H1 (cell line): Measurements from ENCODE around the gene TTLL5. TPM values are rescaled to one million over a fixed set of nuclear protein-coding genes. Genes with fewer than 3 reads are reported as not detected.

Experiments
- ASH2L ChIP-seq: fragments of 200-600, 300-600 bp; sonication (generic); IDR thresholded peaks from one replicate; pipeline ENCODE4 v1.7.1; 2017; ENCODE audit warnings: low read length
- CBX5 ChIP-seq: fragments of 300-800, 300-1000 bp; sonication (generic); IDR thresholded peaks from 2 replicates; pipeline ENCODE4 v1.7.1; 2016; ENCODE audit warnings: antibody characterized with exemption, low read length, low read depth
- GTF2F1 ChIP-seq: IDR thresholded peaks from 2 replicates; pipeline ENCODE4 v1.6.1; 2012; ENCODE audit warnings: low read depth, low read length, improper control_type of control experiment, borderline replicate concordance
- POU5F1 ChIP-seq: IDR thresholded peaks from 2 replicates; pipeline ENCODE4 v1.6.1; 2011; ENCODE audit warnings: low read depth, mild to moderate bottlenecking, low read length, moderate library complexity
- RAD21 ChIP-seq, 2 experiments: IDR thresholded peaks in 1 of 2; conservative IDR thresholded peaks in 1 of 2; 2 replicates each; pipeline ENCODE4 v1.6.1; 2011; ENCODE audit warnings: low read depth in 2 of 2, low read length in 2 of 2, improper control_type of control experiment in 1 of 2, inconsistent platforms in 1 of 2, mild to moderate bottlenecking in 1 of 2, moderate library complexity in 1 of 2
- RNF2 ChIP-seq: fragments of 200-900, 300-1000 bp; sonication (generic); IDR thresholded peaks from 2 replicates; pipeline ENCODE4 v1.7.1; 2016; ENCODE audit warnings: borderline replicate concordance, low read depth, mild to moderate bottlenecking, antibody characterized with exemption, low read length; ENCODE audit not compliant: poor library complexity, severe bottlenecking; ENCODE audit errors: missing control alignments
- RXRA ChIP-seq: IDR thresholded peaks from 2 replicates; pipeline ENCODE4 v1.6.1; 2011; ENCODE audit warnings: low read depth, mild to moderate bottlenecking, low read length, moderate library complexity; ENCODE audit not compliant: insufficient read depth
- SUZ12 ChIP-seq: fragments of 200-600 bp; sonication (generic); IDR thresholded peaks from 2 replicates; pipeline ENCODE4 v1.6.1; 2012; ENCODE audit warnings: mild to moderate bottlenecking, inconsistent platforms, low read length, moderate library complexity, mixed read lengths
- TAF1 ChIP-seq: IDR thresholded peaks from 2 replicates; pipeline ENCODE4 v1.6.1; 2011; ENCODE audit warnings: mild to moderate bottlenecking, low read depth, low read length
- polyA plus RNA-seq, 7 experiments: library from polyadenylated mRNA; depleted of rRNA in 3 of 7; stranded (reverse) in 5 of 7; unstranded in 2 of 7; fragments of >200 nt in 5 of 7; fragments of 200-250 nt in 2 of 7; gene quantifications; 1 replicate in 5 of 7; 2 replicates in 1 of 7; 4 replicates in 1 of 7; pipeline versions ENCODE4 v1.2.1 to v1.2.3, GENCODE V29; 2011 to 2013; ENCODE audit warnings: missing spikeins in 2 of 7, mixed read lengths in 2 of 7
- total RNA-seq: library from RNA; stranded (reverse); fragmentation: NEBNext Ultra II Directional; extraction: Animal tissue kit (Norgen Biotek cat#: 25700); gene quantifications from 2 replicates; pipeline ENCODE4 v1.2.1, GENCODE V29; 2021

The TTLL5 gene
- total and polyA plus RNA-seq, 2 of the 8 experiments (the other 6 are each of a cell fraction or from before 2014, with no cell fraction given), result 16.1 to 45.9 TPM

GRCh38 chr14:75823334-75823733 lies 162.3 kb downstream of the TTLL5 start (continued):
- no peak for TF ChIP-seq POU5F1
- no peak for TF ChIP-seq RNF2
- TF ChIP-seq RAD21 (IDR thresholded peaks at IDR 0.05 in 1 of 2, conservative IDR thresholded peaks at IDR 0.05 in 1 of 2; ENCODE audit: low read depth in 2 of 2, low read length in 2 of 2), result no peak
- TF ChIP-seq SUZ12, result no peak
- no peak for TF ChIP-seq CBX5
- TF ChIP-seq TAF1, result no peak
- TF ChIP-seq RXRA, result no peak
- TF ChIP-seq GTF2F1, result no peak
- TF ChIP-seq ASH2L, result no peak
